Activated effector memory CD4-positive, alpha-beta T cell treated with Interleukin-2 at 50 U/mL for 16 hours (primary cell): ENCODE measurements around the gene PAWR.

Experiments
- DNase-seq: peaks from one replicate; pipeline ENCODE4 v3.0.0-alpha.2; 2020

PAWR gene

GRCh38 chr12:79690638-79691510, at the start of gene PAWR:
PAWR (minus strand) TSS chr12:79690964; CDS start chr12:79690244, 720 bp downstream.
- DNase-seq, result no peak

DNA sequence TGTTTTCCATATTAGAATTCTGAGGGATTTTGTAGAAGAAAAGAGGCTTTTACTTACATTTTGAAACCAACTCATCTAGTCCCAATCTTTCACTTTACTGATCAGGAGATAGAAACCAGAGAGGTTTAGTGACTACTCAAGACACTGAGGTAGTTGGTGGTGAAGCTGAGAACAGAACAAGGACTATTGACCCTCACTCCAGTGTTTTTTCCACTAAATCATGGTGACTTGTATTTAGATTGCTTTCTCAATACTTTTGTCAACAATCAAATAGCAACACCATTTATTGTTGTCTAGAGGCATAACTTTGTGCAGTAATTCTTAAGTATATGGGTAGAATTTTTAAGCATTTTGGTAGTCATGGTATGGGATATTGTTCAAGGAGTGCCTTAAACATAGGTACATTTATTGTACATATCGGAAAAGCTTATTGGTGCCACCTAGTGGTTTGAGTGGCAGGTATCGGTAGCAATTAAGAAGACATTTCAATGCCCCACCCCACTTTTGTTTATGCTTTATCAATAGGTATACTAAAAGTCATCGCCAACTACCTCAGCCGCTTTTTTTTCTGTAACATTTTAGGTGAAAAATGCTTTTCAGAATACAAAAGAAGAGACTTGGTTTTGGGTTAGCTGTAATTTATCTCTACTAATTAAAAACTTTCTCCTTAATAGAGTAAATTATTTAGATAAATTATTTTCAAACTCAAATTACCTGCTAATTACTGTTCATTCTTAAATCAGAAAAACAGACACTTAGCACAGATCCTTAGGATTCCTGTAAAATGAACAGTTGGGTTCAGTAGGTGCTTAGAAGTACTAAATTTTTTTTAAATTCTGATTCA, 47.3 kb upstream of the PAWR start:
- DNase-seq, result no peak

GRCh38 chr12:79732638-79733037, 41.9 kb upstream of the PAWR start:
- no peak for DNase-seq

- no peak for DNase-seq
These were observed 35.2 kb upstream of the PAWR start for GRCh38 chr12:79725987-79726386.

DNA sequence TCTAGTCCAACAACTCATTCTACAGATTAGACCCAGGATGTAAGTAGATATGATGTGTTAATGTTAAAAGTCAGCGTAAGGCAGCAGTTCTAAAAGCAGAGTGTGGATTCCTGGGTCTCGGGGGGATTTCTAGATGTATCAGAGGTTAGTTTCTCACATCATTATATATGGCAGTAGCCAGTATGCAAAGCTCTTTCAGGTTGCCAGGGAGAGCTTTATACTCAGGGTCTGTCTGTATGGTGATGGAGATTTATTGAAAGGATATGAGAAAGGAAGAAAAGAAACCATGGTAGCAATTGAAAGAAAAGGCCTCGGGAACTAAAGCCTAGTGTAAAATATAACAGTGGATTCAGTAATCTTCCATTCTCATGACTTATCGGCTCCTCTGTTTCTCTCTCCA, 26.2 kb upstream of the PAWR start:
- no peak for DNase-seq

- DNase-seq, result no peak
These were observed 24.5 kb upstream of the PAWR start for GRCh38 chr12:79715308-79715707.

GRCh38 chr12:79710707-79711483, 20.1 kb upstream of the PAWR start:
- no peak for DNase-seq

DNA sequence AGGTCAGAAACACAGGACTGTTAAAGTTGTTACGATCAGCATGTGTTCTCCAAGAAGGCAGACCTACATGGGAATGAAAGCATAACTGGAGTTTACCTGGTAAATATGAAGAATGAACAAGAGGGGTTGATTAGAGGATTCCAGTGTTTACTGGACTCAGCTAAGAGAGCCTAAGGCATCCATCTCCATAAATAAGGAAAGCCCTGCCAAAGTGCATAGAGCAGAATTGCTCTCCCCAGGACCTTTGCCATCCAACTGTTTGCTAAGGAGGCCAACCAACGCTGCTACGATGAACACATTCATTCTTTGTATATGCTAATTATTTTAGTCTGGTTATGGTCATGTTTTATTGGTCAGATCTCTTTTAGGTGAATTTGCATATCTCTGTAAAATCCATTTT, 17.1 kb upstream of the PAWR start:
- DNase-seq, result no peak

- no peak for DNase-seq
These were observed 15.9 kb upstream of the PAWR start for GRCh38 chr12:79706676-79707075.

DNA sequence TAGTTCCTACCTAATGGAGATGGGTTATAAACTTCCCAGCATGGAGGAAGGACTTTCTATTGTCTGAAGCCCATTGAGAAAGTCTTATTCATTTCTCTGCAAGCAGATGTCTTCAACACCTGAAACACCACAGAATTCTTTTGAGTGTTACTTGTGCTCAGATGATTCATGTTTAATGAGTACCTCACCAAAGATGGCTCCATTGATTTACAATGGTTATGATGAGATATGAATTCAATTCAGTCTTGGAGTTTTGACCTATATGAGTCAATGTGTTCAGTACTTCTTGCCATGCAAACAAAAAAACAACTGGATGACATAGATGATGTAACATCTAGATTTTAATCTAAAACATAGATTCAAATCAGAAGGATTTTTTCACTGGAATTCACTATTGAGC, 15.4 kb upstream of the PAWR start:
- no peak for DNase-seq

DNA sequence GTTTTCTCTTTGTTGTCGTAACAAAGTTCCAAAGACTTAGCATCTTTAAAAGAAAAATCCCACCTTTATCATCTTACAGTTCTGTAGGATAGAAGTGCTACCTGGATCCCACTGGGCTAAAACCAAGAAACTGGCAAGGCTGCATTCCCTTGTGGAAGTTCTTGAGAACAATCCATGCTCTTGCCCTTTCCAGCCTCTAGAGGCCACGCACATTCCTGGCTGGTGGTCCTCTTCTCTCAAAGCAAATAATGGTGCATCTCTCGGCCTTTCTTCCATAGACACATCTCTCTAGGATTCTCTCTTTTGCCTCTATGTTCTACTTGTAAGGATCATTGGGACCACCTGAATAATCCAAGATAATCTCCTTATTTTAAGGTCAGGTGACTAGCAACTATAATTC, 8.2 kb upstream of the PAWR start:
- DNase-seq, result no peak

DNA sequence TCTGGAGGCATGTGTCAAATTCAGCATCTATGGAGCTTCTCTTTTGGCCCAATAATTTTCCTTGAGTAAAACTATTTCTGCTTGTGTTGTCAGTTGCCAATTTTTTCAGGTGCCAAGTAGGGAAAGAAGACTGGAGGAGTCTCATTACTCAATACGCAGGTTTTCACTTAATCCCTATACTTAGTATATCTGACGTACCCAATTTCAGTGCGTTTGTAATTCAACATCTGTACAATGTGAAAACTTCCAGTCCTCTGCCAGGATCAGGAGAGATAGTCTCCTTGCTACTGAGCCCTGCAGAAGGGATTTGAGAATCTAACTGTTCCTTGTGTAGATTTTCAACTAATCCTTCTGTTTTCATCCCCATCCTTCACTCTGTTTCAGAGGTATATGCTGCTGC, 5.7 kb upstream of the PAWR start:
- no peak for DNase-seq

DNA sequence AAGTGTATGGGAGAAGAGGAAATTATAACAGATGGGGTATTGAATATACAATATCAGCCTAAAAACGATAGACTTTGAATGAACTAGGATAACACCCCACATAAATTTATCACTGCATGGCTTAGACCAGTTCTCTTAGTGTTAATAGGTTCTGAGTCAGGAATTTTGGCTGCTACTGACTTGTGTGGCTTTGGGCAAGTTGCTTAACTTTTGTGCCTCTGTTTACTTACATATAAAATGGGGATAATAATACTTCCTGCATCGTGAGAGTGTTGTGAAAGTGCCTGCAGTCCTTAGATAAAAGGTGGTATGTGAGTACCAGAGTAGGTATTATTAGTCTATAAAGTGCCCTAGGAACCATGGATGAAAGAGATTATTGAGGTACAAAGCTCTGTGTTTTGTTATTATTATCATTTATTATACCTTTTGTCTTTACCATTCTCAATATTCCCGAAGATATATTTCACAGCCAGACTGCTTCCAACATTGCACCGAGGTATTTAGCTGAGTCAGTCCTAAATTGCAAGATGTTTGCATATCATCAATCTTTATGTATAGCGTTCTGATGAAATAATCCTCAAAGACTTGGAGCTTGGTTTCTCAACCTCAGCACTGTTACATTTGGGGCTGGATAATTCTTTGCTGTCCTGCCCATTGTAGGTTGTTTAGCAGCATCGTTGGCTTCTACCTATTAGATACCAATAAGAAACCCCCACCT, 2.3 kb upstream of the PAWR start:
- no peak for DNase-seq

DNA sequence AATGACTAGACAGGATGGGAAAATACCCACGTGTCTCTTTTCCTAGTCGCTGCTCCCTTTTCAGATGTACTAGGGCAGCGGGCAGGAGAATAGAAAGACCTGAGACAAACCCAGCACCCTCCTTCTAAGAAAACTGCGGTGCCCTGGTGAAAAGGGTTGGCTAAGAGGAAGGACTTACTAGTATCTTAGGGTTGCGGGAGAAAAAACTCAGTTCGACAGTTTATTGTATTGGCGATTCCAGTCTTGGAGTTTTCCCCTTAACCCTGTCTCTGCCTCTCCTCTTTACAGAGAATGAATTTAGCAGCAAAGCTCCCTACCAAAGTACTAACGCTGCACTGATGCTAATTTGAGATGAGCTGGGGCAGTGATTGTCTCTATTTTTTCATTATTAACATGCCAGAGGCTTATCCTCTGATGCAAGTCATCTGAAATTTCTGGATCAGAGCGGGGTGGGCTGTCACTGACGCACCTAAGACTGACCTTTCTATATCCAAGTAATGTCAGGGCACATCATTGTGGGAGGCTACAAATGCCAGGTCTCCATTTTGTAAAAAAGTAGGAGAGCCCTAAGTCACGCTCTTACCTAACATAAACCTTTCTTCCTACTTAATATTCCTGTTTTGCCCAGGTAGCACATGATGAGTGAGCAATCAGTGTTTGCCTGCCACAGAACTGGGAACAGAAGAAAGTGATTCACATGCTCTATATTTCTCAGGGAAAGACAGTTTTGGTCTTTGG, 916 bp upstream of the PAWR start:
- no peak for DNase-seq

DNA sequence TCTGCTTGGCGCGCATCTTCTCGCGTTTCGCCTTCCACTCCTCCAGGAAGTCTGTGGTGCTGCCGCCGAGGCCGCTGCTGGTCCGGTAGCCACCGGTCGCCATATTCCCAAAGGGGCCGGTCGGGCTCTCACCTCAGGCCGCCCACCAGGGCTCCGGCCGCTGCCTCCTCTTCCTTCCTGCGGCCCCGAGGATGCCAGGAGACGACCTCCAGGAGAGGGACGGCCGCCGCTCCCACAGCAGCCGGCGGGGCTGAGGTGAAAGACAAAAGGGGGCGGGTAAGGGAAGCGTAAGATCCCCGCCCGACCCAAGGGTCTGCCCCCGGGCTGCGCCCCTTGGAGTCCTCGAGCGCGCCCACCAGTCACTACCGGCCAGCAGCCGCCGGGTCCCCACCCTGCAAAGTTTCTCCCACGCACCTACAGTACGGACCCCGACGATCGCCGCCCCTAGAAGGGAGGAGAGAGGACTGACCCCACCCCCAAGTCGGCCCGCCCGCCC, 574 bp downstream of the PAWR start:
- DNase-seq, result no peak

DNA sequence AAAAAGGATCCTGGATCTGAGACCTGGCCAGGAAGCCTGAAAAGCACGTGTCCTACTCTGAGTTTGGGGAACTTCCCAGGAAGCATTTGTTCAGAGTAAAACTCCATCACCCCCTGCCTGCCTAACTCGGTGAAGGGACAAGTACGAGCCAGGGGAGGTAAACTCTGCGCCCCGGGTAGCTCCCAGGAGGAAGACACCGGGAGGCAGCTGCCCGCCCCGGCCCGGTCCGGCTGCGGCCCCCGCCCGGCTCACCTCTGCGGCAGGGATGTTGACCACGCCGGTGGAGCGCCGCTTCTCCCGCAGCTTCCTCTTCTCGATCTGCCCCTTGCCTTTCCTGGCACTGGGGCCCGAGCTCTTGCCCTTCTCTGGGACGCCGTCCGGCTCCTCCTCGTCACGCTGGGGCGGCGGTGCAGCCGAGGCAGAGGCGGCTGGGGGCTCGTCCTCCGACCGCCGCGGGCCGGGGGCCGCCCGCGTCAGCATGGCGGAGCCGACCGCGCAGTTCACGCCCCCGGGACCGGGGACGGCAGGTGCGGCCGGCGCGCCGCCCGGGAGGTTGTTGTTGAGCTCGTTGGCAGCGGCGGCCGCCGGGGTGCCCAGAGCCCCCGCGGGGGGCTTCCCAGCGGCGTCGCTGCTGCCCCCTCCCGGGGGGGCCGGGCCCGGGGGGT, 1.2 kb downstream of the PAWR start:
- DNase-seq, result no peak

GRCh38 chr12:79689061-79689476, 1.7 kb downstream of the PAWR start:
- no peak for DNase-seq

DNA sequence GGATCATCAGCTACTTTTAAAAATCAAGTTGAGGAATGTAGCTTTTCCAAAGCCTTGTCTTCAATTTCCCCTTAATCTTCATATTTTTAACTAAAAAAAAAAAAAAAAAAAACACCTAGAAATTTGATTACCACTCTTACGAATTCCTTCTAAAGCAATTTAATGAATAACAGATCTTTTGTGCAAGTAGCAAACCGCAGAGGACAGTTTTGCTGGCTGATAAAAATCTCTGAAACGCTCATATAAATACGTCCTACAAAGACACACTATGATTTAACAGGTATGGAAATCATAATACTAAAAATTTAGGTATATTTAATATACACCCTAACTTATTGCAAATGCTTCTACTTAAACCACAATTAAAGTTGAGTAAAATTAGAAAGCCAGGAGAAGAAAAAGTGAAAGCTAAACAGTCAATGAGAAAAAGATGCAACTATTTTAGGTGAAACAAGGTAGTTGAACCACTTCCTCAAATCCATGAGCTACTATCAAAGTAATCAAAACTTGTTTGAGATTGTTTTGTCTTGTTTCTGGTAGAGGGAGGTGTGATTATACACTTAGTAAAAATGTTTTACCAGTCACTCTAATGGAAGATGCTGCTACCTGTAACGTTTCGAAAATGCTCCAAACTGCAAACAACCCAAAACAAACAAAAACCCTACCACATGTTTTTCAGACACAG, 2.2 kb downstream of the PAWR start:
- no peak for DNase-seq

DNA sequence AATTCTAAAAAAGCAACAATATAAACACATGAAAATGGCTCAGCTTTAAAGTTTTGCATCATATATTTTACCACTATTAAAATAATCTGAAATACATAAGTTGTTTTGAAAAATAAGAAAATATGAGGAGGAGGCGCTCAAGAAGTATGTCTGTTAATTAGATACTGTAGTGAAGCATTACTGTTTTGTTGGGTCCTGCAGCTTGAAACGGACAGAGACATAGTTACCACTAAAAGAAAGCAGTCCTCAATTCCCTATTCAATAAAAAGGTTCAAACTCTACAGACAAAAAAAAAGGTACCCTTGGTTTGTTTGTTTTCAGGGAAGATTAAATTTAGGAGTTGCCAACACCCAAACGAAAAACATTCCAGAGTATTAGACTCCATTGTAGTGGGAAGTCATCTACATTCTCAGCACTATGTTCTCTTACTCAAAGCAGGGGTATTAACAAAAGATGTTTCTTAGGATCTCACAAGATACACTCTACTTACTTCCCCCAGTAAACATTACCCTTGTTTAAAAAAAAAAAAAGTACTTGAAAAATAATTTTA, 3.0 kb downstream of the PAWR start:
- no peak for DNase-seq

DNA sequence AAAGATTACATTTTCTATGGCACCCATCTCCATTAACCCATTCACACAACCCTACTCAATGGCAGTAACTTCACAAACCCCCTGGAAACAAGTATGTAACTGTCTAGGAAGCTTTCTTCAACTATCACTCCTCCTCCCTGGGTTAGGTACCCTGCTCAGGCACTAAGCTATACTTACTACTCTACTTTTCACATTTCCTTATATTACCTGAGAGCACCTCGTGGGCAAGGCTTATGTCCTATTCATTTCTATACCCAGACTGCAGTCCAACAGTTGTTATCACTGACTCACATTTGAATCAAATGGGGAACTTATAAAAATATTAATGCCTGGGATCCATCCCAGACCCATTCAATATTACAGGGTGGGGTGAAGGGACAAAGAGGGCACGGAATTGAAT, 4.6 kb downstream of the PAWR start:
- DNase-seq, result no peak
